Keratinocyte (primary cell): ENCODE data around the gene GDPD2.

Experiments used
- CTCF ChIP-seq, 3 experiments: IDR thresholded peaks in 1 of 3; conservative IDR thresholded peaks in 1 of 3; optimal IDR thresholded peaks in 1 of 3; 2 replicates in 2 of 3; 3 replicates in 1 of 3; pipeline versions ENCODE3 to v1.5.1; 2011; ENCODE audit warnings: low read length in 3 of 3, mild to moderate bottlenecking in 3 of 3, moderate library complexity in 2 of 3, control low read depth in 1 of 3, inconsistent platforms in 1 of 3; ENCODE audit not compliant: insufficient read depth in 2 of 3; ENCODE audit errors: extremely low read depth in 1 of 3
- EZH2 ChIP-seq: IDR thresholded peaks from one replicate; pipeline ENCODE4 v1.6.1; 2012; ENCODE audit warnings: inconsistent platforms, mild to moderate bottlenecking, low read length, moderate library complexity

GRCh38 chrX:70477734-70478075, 54.6 kb downstream of the GDPD2 start:
- TF ChIP-seq CTCF (optimal IDR thresholded peaks at IDR 0.05 in 1 of 3, IDR thresholded peaks at IDR 0.05 in 1 of 3, conservative IDR thresholded peaks at IDR 0.05 in 1 of 3; ENCODE audit: extremely low read depth in 1 of 3, insufficient read depth in 2 of 3, low read length in 3 of 3) (no peak), EZH2 (no peak)
